Smooth muscle cell (in vitro differentiated cells): ENCODE data around the gene KDM3A. TPM values are rescaled to one million over a fixed set of nuclear protein-coding genes. Genes with fewer than 3 reads are reported as not detected.

Experiments used
- DNase-seq: peaks from one replicate; lab custom pipeline; 2025; ENCODE audit not compliant: unreplicated experiment; lab: John Stamatoyannopoulos, UW
- H2AFZ ChIP-seq: fragments of 200-600 bp; sonication (generic); 2 replicates; pipeline ENCODE4 v1.6.0; 2016; ENCODE audit warnings: antibody characterized with exemption, low read depth, mild to moderate bottlenecking
- H3F3A ChIP-seq: fragments of 200-600 bp; sonication (generic); 2 replicates; pipeline ENCODE4 v1.6.0; 2017; ENCODE audit warnings: antibody characterized with exemption, low read depth
- H3K27ac ChIP-seq: fragments of 200-600 bp; sonication (generic); 2 replicates; pipeline ENCODE4 v1.5.1; 2016; ENCODE audit warnings: low read depth, mild to moderate bottlenecking
- H3K27me3 ChIP-seq: fragments of 200-600 bp; sonication (generic); 2 replicates; pipeline ENCODE4 v1.6.1; 2016; ENCODE audit warnings: low read depth, mild to moderate bottlenecking
- H3K36me3 ChIP-seq: fragments of 200-600 bp; sonication (generic); 2 replicates; pipeline ENCODE4 v1.5.1; 2016; ENCODE audit warnings: low read depth
- H3K4me1 ChIP-seq: fragments of 200-600 bp; sonication (generic); 2 replicates; pipeline ENCODE4 v1.5.1; 2016; ENCODE audit warnings: low read depth
- H3K4me2 ChIP-seq: fragments of 200-600 bp; sonication (generic); 2 replicates; pipeline ENCODE4 v1.6.0; 2016; ENCODE audit warnings: mild to moderate bottlenecking
- H3K4me3 ChIP-seq: fragments of 200-600 bp; sonication (generic); 2 replicates; pipeline ENCODE4 v1.5.1; 2016; ENCODE audit warnings: mild to moderate bottlenecking
- H3K79me2 ChIP-seq: fragments of 200-600 bp; sonication (generic); 2 replicates; pipeline ENCODE4 v1.6.0; 2016; ENCODE audit warnings: low read depth, mild to moderate bottlenecking
- H3K9ac ChIP-seq: fragments of 200-600 bp; sonication (generic); 2 replicates; pipeline ENCODE4 v1.6.0; 2016; ENCODE audit warnings: low read depth
- H3K9me3 ChIP-seq: fragments of 200-600 bp; sonication (generic); replicated peaks from 2 replicates; pipeline ENCODE4 v1.5.1; 2016; ENCODE audit warnings: low read depth
- H4K20me1 ChIP-seq: fragments of 200-600 bp; sonication (generic); 2 replicates; pipeline ENCODE4 v1.6.0; 2016; ENCODE audit warnings: low read depth
- WGBS: methylation state at CpG from one replicate; pipeline ENCODE4 v1.1.7; 2016; ENCODE audit warnings: low lambda C conversion rate; 5-methylcytosine and 5-hydroxymethylcytosine counted together
- polyA plus RNA-seq: library from polyadenylated mRNA; unstranded; fragments of >200 nt; fragmentation: Nextera tagmentation; extraction: Ambion mirVana; gene quantifications from 2 replicates; pipeline ENCODE4 v1.2.1, GENCODE V29; 2016
- total RNA-seq: library from RNA; depleted of rRNA; stranded (reverse); fragments of >200 nt; gene quantifications from 2 replicates; pipeline ENCODE4 v1.2.3, GENCODE V29; 2014
- TF ChIP-seq, protein P1 (sequence below): fragments of 200-600 bp; sonication (generic); IDR thresholded peaks from 2 replicates; pipeline ENCODE4 v1.5.1; 2017; ENCODE audit warnings: borderline replicate concordance, mild to moderate bottlenecking, antibody characterized with exemption; ENCODE audit not compliant: insufficient read depth, poor library complexity, severe bottlenecking

The KDM3A gene
- total and polyA plus RNA-seq, 2 experiments from 2014 or later: 19.6 to 57.5 TPM

DNA sequence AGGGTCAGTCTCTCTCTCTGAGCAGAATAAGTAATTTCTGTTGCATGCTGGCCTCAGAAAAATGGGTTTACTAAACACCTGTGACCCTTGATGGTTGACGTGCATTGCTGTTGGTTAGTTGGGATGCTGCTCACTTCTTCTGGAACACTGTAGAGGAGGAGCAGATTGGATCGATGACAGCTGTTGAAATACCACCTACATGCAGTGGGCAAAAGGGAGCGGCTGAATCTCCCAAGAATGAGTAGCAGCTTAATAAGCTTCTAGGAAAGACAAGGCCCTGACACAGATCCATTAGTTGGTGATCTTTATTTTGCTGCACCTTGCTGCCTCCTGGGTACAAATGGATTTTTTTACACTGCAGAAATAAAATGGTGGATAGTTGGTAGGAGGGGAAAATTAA is 43.2 kb downstream of the KDM3A start:
- H3K27ac ChIP-seq: no peak overlapping the region
- no peak for DNase-seq
- H3K4me1 ChIP-seq: no peaks in the 10 kb centered on the region
- no peaks in the 10 kb centered on the region for H3K79me2 ChIP-seq
- WGBS: 95% methylated on average over 3 of the region's 3 CpGs
- H3F3A ChIP-seq: no peaks in the 10 kb centered on the region
- H3K27me3 ChIP-seq: no peaks in the 10 kb centered on the region
- no peaks in the 10 kb centered on the region for H3K9me3 ChIP-seq
- TF ChIP-seq, protein P1, sequence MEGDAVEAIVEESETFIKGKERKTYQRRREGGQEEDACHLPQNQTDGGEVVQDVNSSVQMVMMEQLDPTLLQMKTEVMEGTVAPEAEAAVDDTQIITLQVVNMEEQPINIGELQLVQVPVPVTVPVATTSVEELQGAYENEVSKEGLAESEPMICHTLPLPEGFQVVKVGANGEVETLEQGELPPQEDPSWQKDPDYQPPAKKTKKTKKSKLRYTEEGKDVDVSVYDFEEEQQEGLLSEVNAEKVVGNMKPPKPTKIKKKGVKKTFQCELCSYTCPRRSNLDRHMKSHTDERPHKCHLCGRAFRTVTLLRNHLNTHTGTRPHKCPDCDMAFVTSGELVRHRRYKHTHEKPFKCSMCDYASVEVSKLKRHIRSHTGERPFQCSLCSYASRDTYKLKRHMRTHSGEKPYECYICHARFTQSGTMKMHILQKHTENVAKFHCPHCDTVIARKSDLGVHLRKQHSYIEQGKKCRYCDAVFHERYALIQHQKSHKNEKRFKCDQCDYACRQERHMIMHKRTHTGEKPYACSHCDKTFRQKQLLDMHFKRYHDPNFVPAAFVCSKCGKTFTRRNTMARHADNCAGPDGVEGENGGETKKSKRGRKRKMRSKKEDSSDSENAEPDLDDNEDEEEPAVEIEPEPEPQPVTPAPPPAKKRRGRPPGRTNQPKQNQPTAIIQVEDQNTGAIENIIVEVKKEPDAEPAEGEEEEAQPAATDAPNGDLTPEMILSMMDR: no peak
- peaks cover 51% of the 10 kb centered on the region for H4K20me1 ChIP-seq
- no peak overlapping the region for H3K4me2 ChIP-seq
- no peak overlapping the region for H3K9ac ChIP-seq
- peaks cover 66% of the 10 kb centered on the region for H3K36me3 ChIP-seq
- H3K4me3 ChIP-seq: no peak overlapping the region
- no peak overlapping the region for H2AFZ ChIP-seq

DNA sequence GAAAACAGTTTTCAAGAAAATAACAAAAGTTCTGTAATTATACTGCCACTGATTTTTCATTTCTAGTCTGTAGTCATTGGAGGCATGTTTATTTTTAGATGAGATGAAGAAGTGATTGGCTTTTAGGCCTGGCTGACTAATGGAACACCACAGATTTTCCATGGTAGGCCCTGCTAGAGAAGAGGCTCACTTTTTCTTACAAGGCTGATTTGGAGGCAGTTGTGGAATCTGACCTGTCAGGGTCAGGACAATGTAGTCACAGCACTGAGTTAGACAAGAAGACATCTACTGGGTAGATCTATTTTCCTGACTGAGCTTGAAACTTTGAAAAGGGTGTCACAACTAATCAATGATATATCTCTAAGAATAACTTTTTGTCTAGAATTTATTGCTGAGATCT is 43.9 kb downstream of the KDM3A start:
- no peaks in the 10 kb centered on the region for H3K27me3 ChIP-seq
- no peak overlapping the region for H3K27ac ChIP-seq
- no peaks in the 10 kb centered on the region for H3K4me1 ChIP-seq
- DNase-seq: no peak
- no peak overlapping the region for H3K9ac ChIP-seq
- no peak overlapping the region for H3K4me2 ChIP-seq
- H2AFZ ChIP-seq: no peak overlapping the region
- H3K4me3 ChIP-seq: no peak overlapping the region
- TF ChIP-seq, protein P1: no peak
- peaks cover 45% of the 10 kb centered on the region for H4K20me1 ChIP-seq
- H3F3A ChIP-seq: no peaks in the 10 kb centered on the region
- no peaks in the 10 kb centered on the region for H3K9me3 ChIP-seq
- H3K79me2 ChIP-seq: no peaks in the 10 kb centered on the region
- H3K36me3 ChIP-seq: peaks cover 67% of the 10 kb centered on the region

DNA sequence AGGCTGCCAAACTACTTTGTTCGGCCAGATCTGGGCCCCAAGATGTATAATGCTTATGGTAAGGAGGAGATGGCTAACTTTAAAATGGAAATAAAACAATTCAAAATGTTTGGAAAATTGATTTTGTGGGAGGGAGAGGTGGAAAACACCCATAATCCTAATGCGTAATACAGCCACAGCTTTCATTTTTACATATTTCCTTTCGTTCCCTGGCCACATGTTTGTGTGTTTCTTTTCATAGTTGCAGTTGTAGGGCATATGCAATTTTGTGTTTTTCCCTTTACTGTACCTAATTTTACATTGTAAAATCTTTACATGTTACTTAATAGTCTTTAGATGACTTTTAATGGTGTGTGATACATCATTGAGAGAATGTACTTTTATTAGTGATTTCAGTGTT is 44.6 kb downstream of the KDM3A start:
- Histone ChIP-seq H3K27me3 (no peaks in the 10 kb centered on the region), H3K36me3 (peaks cover 66% of the 10 kb centered on the region), H4K20me1 (peaks cover 38% of the 10 kb centered on the region), H3K9me3 (no peaks in the 10 kb centered on the region), H3K4me1 (no peaks in the 10 kb centered on the region), H2AFZ (no peak overlapping the region), H3K27ac (no peak overlapping the region), H3F3A (peaks cover under 1% of the 10 kb centered on the region), H3K4me3 (no peak overlapping the region), H3K4me2 (no peak overlapping the region), H3K79me2 (no peaks in the 10 kb centered on the region), H3K9ac (no peak overlapping the region)
- TF ChIP-seq, protein P1: no peak
- no peak for DNase-seq
- WGBS: 100% methylated on average over 3 of the region's 3 CpGs

DNA sequence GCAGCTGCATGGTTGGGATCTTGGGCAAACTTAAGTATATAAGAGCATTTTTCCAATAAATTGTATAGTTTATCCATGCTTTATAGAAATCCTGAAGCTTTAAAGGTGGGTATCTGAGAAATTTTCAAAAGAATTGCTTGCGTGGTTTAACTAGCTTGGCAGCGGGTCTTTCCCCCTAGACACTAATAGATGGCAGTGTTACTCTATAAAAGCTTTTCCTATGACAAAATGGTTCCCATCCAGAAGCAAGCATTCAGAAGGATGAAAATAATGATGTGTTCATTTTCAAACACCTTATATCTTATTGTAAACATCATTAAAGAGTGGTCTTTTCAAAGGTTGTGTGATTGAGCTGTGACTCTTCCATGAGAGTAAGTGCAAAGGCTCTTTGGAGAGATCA is 45.9 kb downstream of the KDM3A start:
- H3K4me3 ChIP-seq: no peak overlapping the region
- no peak for DNase-seq
- 98% methylated on average over 2 of the region's 2 CpGs for WGBS
- H3K27me3 ChIP-seq: no peaks in the 10 kb centered on the region
- H4K20me1 ChIP-seq: peaks cover 27% of the 10 kb centered on the region
- no peaks in the 10 kb centered on the region for H3K9me3 ChIP-seq
- H3K36me3 ChIP-seq: peaks cover 65% of the 10 kb centered on the region
- no peak overlapping the region for H3K27ac ChIP-seq
- no peak overlapping the region for H3K4me2 ChIP-seq
- H3K4me1 ChIP-seq: no peaks in the 10 kb centered on the region
- TF ChIP-seq, protein P1: no peak
- H3F3A ChIP-seq: peaks cover 5% of the 10 kb centered on the region
- H2AFZ ChIP-seq: no peak overlapping the region
- H3K79me2 ChIP-seq: no peaks in the 10 kb centered on the region
- H3K9ac ChIP-seq: no peak overlapping the region
